Astrocyte of the cerebellum (primary cell): ENCODE data around the gene ASCC2.

Source experiments
- DNase-seq: peaks from one replicate; pipeline ENCODE4 v3.0.0-alpha.2; 2011; ENCODE audit warnings: low read depth
- H3K4me3 ChIP-seq: 2 replicates; pipeline ENCODE4 v1.5.1; 2011; ENCODE audit warnings: mild to moderate bottlenecking, low read depth, low read length, moderate library complexity
- in situ Hi-C: cut with HindIII; loops from 2 replicates; pipeline ENCODE4 v1.10.0; 2017; ENCODE audit warnings: low sequenced_read_pairs
- TF ChIP-seq, protein P1 (sequence below): IDR thresholded peaks from 2 replicates; pipeline ENCODE4 v1.5.1; 2012; ENCODE audit warnings: low read length, low read depth, moderate library complexity, mild to moderate bottlenecking; ENCODE audit errors: missing control alignments

ASCC2 gene

DNA sequence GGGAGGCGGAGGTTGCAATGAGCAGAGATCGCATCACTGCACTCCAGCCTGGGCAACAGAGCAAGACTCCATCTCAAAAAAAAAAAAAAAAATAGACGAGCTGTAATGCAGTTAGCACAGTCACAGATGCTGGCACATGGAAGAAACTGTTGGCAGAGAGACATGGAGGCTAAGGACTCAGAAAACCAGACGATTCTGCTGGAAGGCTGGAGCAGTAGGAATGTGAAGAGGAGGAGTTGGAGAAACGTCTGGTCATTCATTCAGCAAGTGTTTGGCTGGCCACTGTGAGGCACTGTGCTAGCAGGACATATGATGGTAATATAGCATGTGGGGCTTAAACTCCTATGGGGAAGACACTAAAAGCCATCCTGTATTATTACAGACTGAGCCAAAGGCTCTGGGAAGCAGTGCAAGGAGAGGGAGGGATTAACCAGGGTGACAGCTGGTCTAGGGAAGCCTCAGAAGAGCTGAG is 65.9 kb downstream of the ASCC2 start:
- in situ Hi-C loops, result no loop called here
- H3K4me3 ChIP-seq, result no peak overlapping the region
- TF ChIP-seq, protein P1, sequence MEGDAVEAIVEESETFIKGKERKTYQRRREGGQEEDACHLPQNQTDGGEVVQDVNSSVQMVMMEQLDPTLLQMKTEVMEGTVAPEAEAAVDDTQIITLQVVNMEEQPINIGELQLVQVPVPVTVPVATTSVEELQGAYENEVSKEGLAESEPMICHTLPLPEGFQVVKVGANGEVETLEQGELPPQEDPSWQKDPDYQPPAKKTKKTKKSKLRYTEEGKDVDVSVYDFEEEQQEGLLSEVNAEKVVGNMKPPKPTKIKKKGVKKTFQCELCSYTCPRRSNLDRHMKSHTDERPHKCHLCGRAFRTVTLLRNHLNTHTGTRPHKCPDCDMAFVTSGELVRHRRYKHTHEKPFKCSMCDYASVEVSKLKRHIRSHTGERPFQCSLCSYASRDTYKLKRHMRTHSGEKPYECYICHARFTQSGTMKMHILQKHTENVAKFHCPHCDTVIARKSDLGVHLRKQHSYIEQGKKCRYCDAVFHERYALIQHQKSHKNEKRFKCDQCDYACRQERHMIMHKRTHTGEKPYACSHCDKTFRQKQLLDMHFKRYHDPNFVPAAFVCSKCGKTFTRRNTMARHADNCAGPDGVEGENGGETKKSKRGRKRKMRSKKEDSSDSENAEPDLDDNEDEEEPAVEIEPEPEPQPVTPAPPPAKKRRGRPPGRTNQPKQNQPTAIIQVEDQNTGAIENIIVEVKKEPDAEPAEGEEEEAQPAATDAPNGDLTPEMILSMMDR, result peak; percentile 68
- peak; percentile 38 for DNase-seq

DNA sequence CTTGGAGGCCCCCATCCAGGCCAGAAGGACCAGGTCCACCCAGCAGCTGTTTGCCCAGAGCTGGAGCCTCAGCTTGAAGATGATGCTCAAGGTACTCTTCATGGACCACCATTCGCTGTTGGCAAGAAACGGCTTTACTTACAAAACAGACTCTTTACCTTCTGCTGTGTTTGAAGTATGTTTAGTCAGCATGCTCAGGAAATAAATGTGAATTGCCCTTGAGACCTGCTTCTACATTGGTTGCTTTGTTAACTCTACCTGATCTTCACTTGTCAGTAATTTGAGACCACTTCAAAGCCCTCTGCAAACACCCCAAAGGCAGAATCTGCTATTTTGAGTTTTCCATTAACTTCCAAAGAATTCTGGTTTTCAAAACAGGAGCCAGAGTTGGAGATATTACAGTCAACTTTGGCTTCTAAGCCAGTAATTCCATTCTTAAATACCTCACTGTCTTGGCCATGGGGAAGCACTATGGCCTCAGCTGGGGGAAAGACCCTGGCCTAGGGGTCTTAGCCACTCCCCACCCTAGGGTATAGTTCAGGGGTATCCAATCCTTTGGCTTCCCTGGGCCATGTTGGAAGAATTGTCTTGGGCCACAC is 68.3 kb downstream of the ASCC2 start:
- in situ Hi-C loops, result no loop called here

DNA sequence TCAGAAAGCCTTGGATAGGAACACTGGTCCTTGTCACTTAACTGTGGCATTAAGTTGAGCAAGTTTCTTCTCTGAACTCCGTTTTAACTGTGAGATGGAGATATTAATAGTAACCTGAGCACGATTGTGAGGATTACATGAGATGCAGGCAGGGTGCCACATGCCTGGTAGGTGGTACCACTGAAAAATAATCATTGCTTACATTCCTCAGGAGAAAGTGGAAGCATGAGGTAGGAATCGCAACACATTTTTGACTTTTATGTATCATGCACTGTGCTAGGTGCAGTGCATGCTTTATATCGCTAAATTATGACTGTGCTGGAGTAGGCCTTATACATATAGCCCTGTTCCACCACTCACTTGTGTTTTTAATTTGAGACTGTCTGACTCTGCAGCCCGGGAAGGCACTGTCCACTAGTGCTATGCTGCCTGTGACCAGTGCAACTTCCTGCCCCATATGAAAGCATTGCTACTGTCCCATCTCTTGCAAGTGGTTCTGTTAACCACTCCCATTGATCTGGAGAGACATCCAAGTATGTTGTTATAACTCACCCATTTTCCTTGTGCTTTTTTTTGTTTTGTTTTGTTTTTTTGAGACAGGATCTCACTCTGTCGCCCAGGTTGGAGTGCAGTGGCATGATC is 69.9 kb downstream of the ASCC2 start:
- no peak for DNase-seq
- TF ChIP-seq, protein P1, result no peak
- in situ Hi-C loops, result no loop called here
- peak overlapping the region; percentile 100 for H3K4me3 ChIP-seq

More for the DNA sequence above, 68.3 kb downstream of the ASCC2 start:
- no peak for DNase-seq
- no peak overlapping the region for H3K4me3 ChIP-seq
- TF ChIP-seq, protein P1, result no peak

DNA sequence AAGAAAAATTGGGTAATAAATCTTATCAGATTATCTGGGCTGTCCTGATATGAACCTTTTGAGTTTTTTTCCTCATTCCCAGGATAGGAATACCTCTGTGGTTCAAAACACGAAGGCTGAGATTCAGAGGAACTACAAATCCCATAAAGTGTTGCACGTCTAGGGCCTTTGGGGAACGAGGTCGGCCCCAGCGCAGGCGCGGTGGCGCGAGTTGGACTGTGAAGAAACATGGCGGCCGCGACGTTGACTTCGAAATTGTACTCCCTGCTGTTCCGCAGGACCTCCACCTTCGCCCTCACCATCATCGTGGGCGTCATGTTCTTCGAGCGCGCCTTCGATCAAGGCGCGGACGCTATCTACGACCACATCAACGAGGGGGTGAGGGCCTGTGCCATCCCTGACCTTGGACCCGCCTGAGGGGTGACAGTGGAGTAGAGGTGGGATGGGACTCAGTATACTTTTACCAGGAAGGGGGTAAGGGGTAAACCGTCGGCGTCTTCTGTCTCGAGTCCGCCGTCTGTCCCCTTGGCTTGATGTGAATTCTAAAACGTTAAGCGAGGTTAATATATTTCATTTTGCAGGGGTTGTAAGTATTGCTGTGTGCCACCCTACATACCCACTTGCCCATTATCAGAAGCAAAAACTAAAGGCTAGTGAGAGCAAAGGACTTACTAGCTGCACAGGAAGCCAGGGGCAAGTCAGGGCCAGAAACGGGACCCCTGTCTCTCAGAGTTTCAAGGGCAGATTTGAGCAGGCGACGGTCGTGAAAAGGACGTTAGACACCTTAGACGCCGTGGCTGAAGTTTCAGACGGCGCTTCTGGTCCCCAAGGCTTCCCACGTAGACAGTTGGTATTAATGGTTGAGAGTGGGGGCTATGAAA is 70.7 kb downstream of the ASCC2 start, which contains the start of gene UQCR10:
UQCR10 (plus strand) TSS at position 199 of the 881 bp plus-strand sequence; CDS start at position 229, 30 bp downstream.
- peak; percentile 80 for DNase-seq
- in situ Hi-C loops, result no loop called here
- TF ChIP-seq, protein P1, result no peak
- peak within 1 kb of the TSS; percentile 100 for H3K4me3 ChIP-seq

DNA sequence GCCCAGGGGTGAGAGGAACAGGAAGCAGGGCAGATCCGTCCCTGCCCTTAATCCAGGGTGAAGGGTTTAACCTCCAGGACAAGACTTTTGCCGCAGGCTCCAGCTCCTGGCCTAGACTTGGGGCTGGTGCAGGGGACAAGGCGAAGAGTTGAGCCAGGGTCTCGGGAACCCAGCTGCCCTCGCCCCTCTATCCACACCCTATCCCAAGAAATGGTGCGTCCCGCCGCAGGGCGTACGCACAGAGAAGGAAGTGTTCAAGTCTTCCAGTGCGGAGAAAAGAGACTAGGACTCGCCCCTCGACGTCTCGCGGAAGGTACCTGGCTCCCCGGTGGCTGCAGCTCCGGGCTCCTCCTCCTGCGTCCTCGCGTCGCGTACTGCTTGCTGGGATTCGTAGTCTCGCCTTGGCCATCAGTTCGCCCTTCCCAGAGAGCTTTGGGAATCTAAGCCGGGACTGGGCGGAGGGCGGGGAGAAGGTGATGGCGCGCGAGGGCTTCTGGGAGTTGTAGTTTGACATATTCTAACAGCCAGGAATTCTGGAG is 71.4 kb downstream of the ASCC2 start, which contains the start of gene ZMAT5:
ZMAT5 (minus strand) TSS at position 376 of the 539 bp plus-strand sequence. CDS start 18,463 bp downstream, outside the sequence.
- in situ Hi-C loops, result no loop called here
- peak within 1 kb of the TSS; percentile 100 for H3K4me3 ChIP-seq
- TF ChIP-seq, protein P1, result no peak
- peak; percentile 93 for DNase-seq
